Measurements from ENCODE around the gene PDGFRB.
A peak's percentile ranks its signal among the peaks of the same experiment; 100 is the strongest.

Gene PDGFRB

DNA sequence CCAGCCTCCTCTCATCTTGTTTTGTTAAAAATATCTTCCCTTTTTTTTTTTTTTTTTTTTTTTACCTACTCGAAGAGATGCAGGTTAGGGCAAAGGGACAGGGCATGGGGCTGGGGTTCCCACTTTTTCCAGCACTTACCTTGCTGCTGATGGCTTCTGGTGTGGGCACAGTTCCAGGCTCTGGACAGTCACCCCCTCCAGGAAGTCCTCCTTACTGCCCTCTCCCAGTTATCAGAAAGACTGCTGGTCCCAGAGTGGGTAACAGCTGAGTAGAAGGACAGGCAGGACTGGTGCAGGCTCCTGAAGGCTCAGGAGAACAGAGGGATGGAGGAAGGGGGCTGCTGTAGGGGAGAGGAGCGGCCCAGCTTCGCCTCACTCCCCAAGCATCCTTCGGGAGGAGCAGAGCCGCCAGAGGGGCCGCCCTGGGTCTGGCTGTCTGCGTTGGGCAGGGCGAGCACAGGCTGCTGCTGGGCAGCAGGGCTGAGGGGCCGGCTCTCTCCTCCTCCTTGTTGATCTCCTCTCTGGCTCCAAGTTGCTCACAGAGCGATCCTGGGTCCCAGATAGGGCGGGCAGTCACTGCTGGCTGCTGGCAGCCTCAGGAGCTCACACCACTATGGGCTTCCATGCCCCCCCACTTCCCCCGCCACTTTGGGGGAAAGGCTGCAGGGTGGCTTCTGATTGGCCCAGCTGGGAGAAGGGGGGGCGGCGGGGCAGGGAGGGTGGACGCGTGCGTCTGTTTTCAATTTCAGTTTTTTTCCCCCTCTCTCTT, at the start of gene PDGFRB:
Gene PDGFRB, minus strand, starts transcription at position 588 of the 769 bp plus-strand sequence. CDS start 18,798 bp downstream, outside the sequence.
- DNase-seq: peak; percentile 28

DNA sequence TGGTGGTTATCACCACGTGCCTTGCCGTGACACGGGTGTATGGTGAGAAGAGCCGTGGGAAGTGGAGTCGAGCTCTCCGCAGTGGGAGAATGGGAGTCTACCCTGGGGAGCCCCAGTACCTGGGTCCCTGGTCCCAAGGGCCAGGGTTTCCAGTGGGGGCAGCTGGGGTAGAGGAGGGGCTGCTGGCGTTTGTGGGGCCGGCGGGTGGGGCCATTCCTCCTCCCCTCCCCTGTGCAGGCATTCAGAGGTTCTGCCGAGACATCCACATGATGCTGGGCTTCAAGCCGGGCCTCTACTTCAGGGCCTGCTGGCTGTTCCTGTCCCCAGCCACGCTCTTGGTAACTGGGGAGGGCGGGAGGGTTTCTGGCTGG, 48.9 kb upstream of the PDGFRB start:
- DNase-seq: no peak

DNA sequence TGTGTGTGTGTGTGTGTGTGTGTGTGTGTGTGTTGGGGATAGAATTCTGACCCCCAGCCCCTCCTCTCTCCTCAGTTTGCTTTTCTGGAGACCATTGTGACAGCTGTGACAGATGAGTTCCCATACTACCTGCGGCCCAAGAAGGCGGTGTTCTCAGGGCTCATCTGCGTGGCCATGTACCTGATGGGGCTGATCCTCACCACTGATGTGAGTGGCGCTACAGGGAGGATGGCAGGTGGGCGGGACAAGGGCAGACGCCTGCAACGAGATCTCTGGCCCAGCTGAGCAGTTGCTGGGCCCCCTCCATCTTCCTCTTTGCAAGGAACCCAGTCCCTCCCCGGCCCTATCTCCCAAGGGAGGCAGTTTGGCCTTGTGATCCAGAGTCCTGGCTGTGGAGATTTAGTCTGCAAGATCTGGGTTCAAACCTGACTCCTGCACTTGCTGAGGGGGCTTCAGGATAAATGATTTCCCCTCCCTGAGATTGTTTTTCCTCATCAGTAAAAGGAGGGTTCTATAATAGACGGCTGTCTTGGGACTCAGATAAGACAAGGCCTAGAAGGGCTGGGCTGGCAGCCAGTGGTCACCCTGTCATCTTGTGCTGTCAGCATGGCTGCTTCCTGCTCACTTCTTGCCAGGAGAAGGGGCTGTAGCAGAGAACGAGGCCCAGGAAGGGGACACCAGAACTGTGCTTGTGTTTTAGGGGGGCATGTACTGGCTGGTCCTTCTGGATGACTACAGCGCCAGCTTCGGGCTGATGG, 48.4 kb upstream of the PDGFRB start:
- no peak for DNase-seq

DNA sequence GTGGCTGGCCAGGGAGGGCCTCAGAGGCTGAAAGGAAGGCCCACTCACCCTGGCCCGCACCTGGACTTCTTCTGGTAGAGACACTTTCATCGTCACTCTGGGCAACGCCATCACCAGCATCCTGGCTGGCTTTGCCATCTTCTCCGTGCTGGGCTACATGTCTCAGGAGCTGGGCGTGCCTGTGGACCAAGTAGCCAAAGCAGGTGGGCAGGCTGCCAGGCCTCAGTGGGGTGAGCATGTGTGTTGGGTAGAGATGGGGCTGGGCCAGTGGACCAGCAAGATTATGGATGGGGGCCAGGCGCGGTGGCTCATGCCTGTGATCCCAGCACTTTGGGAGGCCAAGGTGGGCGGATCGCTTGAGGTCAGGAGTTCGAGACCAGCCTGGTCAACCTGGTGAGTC, 46.9 kb upstream of the PDGFRB start:
- no peak for DNase-seq

DNA sequence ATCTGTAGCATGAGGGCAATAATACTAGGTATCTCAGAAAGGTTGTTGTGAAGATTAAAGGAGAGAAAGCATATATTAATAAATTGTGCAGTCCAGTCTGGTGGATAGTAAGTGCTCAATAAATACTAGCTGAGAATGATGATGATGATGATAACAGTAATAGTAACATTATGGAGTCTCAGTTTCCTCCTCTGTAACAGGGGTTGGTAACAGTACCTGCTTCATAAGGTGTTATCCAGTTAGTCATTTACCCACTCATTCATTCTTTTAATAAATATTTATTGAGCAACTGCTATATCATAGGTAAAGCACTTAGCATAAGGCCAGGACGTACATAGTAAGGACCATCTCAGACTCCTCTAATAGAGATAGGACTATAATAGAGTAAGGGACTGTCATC, 41.8 kb upstream of the PDGFRB start:
- DNase-seq: no peak

DNA sequence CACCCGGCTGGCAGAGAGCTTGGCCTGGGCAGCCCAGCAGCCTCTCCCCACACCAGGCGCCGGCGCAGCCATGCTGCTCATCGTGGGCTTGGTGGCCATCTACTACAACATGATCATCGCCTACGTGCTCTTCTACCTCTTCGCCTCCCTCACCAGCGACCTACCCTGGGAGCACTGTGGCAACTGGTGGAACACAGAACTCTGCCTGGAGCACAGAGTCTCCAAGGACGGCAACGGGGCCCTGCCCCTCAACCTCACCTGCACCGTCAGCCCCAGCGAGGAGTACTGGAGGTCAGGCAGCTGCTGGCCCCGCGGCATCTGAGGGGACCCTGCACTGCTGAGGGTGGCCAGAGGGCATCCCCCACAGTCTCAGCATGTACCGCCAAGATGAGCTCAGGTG, 41.3 kb upstream of the PDGFRB start:
- no peak for DNase-seq

DNA sequence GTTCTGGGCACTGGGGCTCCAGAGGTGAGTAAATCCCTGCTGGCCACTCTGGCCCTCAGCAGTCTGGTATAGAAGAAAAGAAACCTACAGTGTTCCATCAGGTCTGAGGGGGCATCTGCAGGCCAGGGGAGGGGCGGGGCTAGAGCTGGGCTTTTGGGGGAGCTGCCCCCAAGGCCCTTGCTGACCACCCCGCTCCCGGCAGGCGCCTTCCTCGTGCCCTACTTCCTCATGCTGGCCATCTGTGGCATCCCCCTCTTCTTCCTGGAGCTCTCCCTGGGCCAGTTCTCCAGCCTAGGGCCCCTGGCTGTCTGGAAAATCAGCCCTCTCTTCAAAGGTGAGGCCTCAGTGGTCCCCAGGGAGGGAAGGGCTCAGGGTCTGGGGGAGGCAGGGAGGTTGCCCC, 40.9 kb upstream of the PDGFRB start:
- DNase-seq: no peak

DNA sequence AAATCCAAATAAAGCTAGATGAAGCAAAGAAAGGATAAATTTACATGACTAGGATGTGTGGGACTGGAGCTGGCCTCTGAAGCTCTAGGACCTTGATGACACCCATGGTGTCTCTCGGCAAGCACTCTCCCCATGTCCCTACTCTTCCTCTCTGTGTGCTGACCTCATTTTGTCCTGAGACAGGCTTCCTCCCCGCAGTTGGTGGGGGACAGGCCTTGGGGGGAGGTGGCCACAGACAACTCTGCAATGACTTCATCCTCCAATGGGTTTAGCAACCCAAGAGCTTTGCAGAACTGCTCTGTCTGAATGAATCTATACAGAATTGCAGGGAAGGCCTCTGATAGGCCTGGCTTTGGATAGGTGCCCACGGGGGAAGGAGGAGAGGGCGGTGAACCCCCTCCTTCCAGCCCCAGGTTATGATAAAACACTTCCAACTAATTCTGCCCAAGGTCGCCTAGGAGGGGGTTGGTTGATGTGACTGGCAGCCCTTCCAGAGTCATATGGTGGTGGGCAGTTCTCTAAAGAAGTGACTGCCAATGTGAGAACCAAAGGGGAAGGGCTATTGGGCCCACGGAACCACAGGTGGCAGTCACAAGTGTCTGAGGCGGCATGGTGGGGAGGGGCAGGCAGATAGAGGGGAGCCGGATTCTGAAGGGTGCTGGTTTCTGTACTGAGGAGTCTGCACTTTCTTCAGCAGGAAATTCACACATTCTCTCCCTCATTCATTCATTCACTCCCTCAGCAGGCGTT, 40.3 kb upstream of the PDGFRB start:
- DNase-seq: no peak

DNA sequence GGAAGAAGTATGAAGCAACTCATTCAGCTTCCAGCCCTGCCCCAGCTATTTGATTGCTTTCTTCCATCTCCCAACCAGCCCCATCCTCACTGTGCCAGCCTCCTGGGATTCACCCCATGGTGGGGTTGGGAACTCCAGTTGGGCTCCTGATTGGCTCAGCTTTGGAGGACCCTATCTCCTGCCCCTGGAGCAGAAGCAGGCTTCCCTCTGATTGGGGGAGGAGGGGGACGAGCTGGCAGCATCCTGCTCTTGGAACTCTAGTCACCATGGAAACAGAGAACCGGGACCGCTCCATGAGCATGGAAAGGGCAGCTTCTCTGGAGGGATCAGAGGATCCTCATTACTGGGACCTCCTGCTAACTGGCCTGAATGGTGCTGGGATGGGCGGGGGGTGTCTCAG, 36.8 kb upstream of the PDGFRB start:
- DNase-seq: no peak

DNA sequence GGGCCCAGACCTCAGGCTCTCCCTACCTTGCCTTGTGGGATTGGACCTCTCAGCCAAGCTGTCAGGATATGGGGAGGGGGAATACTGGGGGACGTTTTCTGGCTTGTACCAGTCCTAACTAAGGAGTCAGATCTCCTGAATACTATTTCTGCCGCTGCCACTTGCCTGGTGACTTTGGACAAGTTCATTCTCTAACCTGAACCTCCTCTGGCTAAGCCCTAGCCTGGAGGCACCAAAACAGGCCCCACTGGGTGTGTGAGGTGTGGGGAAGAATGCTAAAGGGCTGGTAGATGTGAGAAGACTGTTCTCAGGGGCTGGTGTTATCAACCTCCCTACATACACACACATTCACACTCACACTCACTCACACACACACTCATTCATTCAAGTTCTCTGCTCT, 35.3 kb upstream of the PDGFRB start:
- no peak for DNase-seq

DNA sequence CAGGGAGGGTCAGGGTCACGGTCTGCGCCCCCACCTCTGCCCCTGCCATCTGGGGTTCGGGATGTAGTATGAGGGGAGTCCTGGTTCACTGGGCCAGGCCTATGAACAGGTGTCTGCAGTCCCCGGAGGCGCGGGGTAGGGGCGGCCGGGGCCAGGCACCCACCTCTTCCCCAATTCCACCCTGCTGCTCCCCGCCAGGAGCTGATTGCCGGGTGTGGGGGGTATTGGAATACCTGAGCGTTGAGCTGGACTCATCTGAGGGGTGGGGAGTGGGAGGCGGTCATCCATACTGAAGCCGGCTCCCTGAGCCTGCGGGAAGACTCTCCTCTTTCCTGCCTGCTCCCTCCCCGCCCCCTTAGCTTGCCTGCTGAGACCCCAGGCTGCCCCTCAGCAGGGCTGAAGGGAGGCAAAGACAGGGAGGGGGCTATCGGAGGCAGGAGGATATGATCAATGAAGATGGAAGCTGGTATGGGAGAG, 34.9 kb upstream of the PDGFRB start:
- DNase-seq: no peak

DNA sequence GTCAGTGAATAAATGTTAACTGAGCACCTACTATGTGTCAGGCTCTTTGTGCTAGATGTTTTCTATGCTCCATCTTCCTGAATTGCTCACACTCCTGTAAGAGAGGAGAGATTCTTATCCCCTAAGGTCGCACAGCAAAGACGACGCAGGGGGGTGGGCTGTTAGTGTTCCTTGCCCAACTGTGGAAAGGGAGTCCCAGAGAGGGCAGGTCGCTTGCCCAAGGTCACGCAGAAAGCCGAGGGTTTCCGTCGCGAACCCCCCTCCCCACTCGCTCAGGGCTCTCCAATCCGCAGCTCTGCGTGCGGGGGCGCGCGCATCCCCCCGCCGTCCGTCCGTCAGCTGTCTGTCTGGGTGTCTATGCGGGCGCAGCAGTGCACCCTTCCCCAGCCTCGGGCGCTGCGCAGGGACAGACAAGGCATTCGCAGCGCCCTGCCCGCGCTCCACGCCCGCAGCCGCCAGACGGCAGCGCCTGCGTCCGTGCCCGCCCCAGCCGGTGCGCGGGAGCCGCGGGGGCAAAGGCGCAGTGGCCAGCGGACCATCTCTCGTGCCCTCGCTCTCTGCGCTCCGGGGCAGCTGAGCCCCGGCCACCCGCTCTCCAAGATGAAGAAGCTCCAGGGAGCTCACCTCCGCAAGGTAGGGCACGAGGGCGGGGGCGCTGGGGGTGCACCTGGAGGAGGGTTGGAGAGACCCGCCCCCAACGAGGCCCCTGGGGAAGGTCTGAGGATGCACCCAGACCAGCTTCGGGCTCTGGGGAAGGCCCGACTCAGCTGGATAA, 34.3 kb upstream of the PDGFRB start, which contains the start of gene SLC6A7:
Gene SLC6A7, plus strand, starts transcription at position 335 of the 775 bp plus-strand sequence. Its CDS starts 266 bp downstream, at position 601.
- DNase-seq: no peak

DNA sequence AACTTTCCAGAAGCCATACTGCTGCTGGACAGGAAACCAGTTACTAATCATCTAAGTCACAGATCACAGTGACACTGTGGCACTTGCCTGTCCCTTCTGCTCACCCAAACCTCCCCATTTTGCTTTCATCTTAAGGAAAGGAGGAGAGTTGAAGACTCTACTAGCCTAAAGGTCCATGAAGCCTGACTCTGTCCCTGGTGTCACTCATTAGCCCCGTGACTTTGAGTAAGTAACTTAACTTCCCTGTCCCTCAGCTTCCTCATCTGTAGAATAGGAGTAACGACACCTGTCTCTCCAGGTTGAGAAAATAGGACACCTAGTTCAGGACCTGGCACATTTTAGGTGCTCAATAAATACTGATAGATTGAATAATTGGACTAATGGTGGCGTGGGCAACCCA, 33.7 kb upstream of the PDGFRB start:
- DNase-seq: no peak

DNA sequence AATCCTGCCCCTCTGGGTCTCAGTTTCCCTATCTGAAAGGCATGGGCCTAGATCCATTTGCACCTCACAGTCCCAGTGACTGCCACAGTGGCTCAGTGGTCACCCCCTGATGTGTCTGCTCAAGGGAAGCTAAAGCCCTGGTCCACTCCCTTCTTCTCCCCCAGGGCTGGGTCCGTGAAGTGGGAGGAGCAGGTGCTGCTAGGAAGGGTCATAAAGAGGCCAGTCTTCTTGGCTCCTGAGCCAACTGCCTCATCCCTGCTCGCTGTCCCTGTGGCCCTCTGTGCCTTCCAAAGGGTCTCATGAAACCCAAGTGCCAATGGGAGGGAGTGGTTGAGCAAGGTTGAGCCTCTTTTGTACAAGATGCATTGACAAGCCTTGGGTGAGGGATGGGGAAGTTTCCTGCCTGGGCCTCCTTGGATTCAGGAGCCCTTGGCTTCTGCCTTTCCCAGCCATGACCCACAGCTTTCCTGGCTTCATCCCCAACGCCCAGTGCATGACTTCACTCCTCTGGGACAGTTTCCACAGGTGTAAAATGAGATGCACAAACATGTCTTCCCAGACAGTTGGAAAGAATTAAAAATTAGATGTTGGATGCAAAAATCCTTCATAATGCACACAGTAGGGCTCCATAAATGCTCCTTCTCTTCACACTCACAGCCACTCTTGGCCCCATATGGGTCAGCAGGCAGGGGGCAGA, 32.6 kb upstream of the PDGFRB start:
- no peak for DNase-seq

DNA sequence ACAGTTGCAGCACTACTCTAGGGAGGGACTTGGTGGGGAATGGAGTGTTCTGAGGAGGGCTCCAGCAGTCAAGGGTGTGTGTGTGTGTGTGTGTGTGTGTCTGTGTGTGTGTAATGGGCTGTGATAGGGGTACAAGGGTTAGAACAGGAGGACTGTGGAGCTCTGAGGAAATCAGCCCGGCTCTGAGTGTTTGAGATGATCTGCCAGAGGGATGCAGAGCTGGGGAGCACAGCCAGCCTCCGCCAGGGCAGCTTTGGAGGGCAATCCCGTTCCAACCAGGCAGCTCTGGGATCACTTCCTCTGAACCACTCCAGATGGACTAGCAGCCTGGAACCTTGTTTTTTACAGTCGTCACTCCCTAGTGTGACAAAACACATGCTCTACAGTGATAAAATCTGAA, 31.3 kb upstream of the PDGFRB start:
- DNase-seq: no peak

DNA sequence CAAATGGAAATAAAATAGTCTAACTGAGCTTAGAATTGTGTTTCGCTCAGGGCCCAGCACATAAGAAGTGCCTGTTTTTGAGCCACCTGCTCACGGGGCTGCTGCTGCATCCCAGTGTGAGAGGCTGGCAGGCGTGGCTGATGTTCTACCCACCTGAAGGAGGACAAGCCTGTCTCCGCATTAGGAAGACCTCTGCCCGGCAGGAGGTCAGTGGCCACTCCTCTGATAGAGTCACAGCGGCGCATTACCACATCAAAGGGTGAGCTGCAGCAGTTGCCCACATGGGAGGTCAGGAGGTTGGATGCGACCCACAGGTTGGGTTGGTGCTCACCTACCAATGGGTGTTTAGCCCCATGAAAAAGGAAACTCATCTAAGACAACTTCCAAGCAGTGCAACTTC, 30.5 kb upstream of the PDGFRB start:
- no peak for DNase-seq

DNA sequence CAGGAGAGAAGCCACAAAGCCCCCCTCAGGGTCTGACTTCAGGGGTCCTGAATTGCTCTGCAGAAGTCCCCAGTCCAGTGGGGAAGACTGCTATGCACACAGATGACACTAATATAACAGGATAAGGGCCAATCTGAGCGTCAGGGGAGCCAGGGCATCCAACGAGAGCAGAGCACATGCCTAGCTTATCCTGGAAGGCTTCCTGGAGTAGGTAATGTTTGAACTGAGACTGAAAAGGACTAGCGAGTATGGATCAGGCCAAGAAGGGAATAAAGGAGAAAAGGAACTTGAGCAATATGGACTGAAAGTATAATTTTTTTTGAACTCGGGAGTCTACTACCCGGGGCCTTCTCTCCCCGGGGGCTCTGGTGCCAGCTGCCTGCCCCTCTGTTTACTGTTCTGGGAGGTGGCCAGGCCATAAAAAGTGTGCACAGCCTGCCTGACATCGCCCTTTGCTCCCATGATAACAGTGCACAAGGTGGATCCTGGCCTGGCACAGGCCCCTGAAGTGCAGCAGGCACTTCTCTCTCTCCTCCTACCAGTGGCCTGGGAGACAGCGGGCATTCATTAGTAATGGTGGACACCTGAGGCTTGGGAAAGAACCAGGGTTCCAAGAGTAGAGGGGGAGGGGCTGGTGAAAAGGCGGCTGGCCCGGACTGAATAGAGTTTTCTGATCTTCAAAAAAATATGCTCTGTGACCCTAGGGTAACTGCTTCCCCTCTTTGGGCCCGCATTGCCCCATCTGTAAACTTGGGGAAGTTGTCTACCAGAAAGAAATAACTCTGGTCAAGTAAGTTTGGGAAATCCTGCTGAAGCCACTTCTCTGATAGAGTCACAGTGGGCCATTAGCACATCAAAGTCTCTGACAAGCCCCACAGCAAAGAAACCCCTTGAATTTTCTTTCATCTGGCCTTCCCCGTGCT, 29.6 kb upstream of the PDGFRB start:
- no peak for DNase-seq

DNA sequence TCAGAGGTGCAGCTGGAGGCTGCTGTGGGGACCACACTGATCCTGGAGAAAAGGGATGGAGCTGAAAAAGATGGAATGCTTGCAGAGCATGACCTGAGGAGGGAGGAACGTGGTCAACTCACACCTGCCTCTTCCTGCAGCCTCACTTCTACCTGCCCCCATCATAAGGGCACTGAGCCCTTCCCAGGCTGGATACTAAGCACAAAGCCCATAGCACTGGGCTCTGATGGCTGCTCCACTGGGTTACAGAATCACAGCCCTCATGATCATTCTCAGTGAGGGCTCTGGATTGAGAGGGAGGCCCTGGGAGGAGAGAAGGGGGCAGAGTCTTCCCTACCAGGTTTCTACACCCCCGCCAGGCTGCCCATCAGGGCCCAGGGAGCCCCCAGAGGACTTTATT, 28.4 kb upstream of the PDGFRB start:
- no peak for DNase-seq

DNA sequence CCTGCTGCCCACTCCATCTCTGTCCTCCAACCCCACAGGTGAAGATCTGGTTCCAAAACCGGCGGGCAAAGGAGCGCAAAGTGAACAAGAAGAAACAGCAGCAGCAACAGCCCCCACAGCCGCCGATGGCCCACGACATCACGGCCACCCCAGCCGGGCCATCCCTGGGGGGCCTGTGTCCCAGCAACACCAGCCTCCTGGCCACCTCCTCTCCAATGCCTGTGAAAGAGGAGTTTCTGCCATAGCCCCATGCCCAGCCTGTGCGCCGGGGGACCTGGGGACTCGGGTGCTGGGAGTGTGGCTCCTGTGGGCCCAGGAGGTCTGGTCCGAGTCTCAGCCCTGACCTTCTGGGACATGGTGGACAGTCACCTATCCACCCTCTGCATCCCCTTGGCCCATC, 27.8 kb upstream of the PDGFRB start:
- DNase-seq: no peak

DNA sequence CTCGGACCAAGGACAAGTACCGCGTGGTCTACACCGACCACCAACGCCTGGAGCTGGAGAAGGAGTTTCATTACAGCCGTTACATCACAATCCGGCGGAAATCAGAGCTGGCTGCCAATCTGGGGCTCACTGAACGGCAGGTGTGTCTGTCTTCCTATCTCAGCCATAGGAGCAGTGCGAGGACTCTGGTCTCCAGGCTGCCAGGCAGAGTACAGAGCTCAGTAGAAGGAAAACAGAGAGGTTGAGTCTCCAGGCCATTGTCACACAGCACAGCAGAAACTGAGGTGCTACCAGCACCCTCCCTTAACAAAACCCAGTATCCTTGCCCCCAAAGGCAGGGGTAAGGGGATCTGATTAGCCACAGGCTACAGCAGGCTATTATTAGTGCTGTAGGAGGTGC, 27.1 kb upstream of the PDGFRB start:
- DNase-seq: no peak
